ENCODE data around the gene ZNF98.
A peak's percentile ranks its signal among the peaks of the same experiment; 100 is the strongest.

ZNF98 gene

GRCh38 chr19:22426901-22427300 lies 4.8 kb upstream of the ZNF98 start:
- H3K9me3 ChIP-seq: peaks cover 0 to 28% (median 12%) of the 10 kb centered on the region in 3 donors
- no peak overlapping the region for H3K4me3 ChIP-seq
- no peak for DNase-seq
- H3K4me1 ChIP-seq: no peaks in the 10 kb centered on the region
- peaks cover 0 to 17% of the 10 kb centered on the region in 2 donors for H3K27me3 ChIP-seq
- intact Hi-C loops (cut with DNase I; ENCODE audit: low total_unique reads): no loop called here
- TF ChIP-seq CTCF (IDR thresholded peaks at IDR 0.05): no peak
- H3K27ac ChIP-seq: no peak overlapping the region
- H3K36me3 ChIP-seq: no peaks in the 10 kb centered on the region

- Histone ChIP-seq H3K4me1 (no peaks in the 10 kb centered on the region), H3K9me3 (peaks cover 0 to 17% (median 4%) of the 10 kb centered on the region in 3 donors), H3K27ac (no peak overlapping the region), H3K36me3 (no peaks in the 10 kb centered on the region), H3K4me3 (peak overlapping the region; percentile 21 to 22), H3K27me3 (no peaks in the 10 kb centered on the region)
- TF ChIP-seq CTCF (IDR thresholded peaks at IDR 0.05): no peak
- DNase-seq: no peak
- intact Hi-C loops (cut with DNase I; ENCODE audit: low total_unique reads): no loop called here
Measured at GRCh38 chr19:22421797-22422196, 349 bp downstream of the ZNF98 start.

- TF ChIP-seq CTCF (IDR thresholded peaks at IDR 0.05): no peak
- H3K27me3 ChIP-seq: no peaks in the 10 kb centered on the region
- intact Hi-C loops (cut with DNase I; ENCODE audit: low total_unique reads): no loop called here
Measured at GRCh38 chr19:22354665-22355064, 67.5 kb downstream of the ZNF98 start.

More at GRCh38 chr19:22354665-22355064, 67.5 kb downstream of the ZNF98 start:
- H3K36me3 ChIP-seq: no peaks in the 10 kb centered on the region
- no peak overlapping the region for H3K4me3 ChIP-seq
- no peaks in the 10 kb centered on the region for H3K9me3 ChIP-seq
- no peaks in the 10 kb centered on the region for H3K4me1 ChIP-seq
- H3K27ac ChIP-seq: no peak overlapping the region
- DNase-seq: no peak
